HG02840 (cell line): ENCODE data around the gene TECPR2.

ENCODE experiments used
- ATAC-seq: cut with Tn5 transposase; IDR thresholded peaks from one replicate; pipeline ENCODE4 v1.9.1; 2021; ENCODE audit warnings: mild to moderate bottlenecking, moderate library complexity, moderate number of reproducible peaks; ENCODE audit not compliant: unreplicated experiment, low FRiP score

Gene TECPR2

DNA sequence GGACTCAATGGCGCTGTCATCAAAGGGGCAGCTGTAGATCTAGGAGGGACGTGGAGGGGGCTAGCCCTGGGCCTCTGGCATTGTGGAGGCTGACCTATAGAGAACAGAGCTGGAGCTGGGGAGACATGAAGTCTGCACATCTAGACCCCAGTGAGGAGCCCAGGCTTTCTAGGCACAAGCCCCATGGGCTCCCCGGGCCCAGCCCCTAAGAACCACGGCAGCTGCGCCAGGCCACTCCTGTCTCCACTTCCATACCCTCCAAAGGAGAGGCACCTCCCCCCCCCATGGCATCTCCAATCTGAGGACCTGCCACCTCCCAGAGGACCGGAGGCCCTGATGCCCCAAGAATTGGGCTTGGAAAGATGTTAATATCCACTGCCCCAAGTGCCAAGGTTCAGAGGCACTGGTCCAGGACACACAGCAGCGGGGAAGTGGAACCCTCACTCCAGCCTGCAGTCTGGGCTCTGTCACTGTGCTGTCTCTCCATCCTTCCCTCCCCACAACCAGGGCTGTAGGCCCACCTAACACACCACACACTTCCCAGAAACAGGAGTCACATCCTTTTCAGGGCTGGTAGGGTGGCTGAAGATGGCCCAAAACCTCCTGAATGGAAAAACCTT, 142.4 kb downstream of the TECPR2 start:
- no peak for ATAC-seq

DNA sequence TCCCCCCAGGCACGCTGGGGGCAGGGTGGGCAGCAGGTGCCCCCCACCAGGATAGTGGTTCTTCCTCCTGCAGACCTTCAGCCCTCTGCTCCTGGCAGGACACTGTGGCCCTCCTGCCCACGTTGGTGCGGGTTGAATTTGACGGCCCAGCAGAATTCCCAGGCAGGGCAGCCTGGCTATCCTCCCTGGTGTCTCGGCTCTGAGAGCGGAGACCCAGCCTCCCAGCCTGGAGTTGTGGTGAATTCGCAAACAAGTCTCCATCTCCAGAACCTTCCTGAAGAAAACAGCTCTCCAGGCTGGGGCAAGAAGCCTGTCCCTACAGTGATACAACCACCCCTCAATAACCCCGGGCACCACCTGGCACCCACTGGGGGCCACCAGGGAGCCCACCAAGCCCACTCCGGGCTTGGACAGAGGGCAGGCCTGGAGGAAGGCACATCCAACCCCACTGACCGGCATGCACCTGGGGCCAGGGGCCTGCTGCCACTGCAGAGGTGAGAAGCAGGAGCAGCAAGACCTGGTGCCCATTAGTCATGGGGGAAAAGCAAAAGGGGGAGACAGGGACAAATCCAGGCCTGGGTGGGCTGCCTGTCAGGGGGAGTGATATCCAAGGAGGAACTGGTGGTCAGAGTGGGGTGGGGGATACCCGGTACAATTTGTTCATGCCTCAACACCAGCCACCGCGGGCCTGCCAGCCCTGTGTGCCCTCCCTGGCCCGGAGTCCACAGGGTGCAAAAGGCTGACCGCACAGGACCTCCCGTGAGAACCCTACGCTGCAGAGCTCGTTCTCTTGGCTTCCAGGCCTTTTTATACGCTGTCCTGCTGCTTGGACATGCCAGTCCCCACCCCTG, 143.3 kb downstream of the TECPR2 start:
- no peak for ATAC-seq

DNA sequence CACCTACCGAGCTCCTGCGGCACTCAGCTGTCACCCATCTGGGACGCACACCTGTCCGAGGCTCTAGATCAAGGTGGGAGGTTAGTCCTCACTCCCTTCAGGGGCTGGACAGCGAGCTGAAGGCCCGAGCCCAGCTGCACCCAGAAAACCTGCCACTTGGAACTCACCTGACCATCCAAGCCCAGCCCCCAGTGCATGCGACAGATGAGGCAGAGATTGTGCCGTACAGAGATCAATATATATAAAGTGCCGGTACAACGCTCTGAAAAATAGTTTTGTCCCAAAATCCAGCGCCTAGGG, 143.8 kb downstream of the TECPR2 start:
- no peak for ATAC-seq

DNA sequence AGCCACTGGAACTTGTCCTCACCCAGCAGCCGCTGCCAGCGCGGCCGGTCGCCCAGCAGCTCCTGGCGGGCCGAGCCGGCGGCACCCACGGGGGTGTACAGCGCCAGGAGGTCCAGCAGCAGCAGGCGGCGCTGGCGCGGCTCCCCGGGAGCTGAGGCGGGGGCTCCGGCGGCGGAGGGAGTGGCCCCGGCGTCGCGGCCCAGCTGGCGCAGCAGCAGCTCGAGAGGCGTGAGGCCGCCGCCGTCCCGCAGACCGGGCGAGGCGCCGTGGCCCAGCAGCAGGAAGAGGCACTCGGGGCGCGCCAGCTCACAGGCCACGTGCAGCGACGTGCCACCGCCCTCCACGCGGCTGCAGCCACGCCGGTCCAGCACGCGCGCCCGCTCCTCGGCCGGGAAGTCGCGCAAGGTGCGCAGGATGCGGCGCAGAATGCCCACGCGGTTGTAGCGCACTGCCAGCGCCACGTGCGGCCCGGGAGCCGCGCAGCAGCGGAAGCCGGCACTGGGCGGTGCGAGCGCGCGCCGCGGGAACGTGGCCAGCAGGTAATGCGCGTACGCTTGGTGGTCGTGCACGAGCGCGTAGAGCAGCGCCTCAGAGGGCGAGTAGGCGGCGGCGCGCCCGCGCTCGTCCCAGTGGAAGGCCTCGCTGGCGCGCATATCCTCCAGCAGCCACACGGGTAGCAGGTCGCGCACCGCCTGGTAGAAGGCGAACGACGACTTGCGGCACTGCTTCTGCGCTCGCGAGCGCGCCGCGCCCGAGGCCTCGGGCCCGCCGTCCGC, 144.5 kb downstream of the TECPR2 start:
- no peak for ATAC-seq

DNA sequence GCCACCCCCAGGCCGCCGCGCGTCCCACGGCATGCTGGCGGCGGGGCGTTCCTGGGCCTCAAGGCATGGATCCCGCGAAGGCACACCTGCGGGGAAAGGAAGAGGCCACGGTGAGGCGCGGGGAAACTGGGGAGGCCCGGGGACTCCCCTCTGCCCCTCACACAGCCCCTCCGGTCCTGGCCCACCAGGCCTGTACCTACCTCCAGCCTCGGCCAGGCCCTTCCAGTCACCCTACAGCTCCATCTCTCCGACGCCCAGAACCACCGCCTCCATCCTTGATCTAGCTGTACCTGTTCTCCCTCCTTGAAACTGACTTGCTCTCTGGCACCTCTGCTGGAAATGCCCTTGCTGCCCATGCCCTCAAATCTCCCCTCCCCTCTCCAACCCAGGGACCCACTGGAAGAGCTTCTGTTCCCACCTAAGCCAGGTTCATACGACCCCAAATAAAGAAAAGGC, 145.1 kb downstream of the TECPR2 start:
- ATAC-seq: no peak

DNA sequence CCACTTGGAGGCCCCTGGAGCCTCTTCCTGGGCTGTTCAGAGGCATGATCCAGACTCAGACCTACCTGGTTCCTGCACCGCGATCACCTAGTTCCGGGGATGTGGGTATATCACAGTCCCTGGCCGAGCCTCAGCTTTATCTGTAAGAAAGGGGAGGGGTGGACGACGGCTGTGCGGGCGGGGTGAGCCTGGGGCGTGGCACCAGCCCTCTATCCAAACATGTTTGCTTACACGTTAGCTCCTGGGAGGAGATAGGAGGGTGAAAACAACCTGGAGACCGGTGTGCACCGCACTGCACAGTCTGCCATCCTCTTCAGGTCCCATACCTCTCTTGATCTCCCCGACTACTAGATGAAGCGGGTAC, 145.7 kb downstream of the TECPR2 start:
- no peak for ATAC-seq

DNA sequence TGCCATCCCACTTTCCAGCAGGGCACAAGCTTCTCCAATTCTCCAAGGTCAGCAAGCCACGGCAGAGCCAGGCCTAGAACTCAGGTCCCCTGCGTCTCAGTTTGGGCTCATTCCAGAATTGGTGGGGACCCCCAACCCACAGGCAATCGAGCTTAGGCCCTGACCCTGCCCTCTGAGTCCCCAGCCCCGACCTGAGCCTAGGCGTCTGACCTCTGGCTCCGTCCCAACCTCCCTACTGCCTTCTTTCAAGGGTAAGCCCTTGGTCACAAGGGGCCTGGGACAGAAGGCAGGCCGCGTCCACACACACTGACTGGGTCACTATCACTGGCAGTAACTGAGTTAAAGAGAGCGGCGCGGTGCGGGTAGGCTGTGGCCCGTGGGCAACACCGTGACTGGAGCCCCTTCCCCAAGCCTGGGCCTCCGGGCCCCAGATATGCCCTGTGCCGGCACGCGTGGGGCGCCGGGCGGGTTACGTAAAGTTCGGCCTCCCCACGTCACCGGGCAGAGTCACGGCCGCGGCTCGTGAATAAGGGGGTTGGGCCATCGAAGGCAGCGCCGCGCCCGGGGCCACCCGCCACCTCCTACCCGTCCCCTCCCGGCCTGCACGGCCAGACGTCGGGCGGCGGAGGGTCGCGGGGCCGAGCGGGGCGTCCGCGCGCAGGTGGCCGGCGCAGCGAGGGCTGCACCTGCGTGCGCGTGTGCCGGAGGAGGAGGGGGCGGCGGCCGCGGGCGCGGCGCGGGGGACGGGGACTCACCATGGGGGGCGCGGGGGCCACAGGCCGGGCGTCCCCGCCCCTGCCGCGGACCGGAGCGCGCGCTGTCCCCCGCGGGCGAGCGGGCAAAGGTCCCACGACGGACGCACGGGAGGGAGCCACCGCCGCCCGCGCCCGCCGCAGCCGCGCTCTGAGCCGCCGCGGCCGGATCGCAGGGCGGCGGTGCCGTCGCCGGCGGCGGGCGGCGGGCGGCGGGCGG, 146.3 kb downstream of the TECPR2 start:
- ATAC-seq: peak; percentile 4

DNA sequence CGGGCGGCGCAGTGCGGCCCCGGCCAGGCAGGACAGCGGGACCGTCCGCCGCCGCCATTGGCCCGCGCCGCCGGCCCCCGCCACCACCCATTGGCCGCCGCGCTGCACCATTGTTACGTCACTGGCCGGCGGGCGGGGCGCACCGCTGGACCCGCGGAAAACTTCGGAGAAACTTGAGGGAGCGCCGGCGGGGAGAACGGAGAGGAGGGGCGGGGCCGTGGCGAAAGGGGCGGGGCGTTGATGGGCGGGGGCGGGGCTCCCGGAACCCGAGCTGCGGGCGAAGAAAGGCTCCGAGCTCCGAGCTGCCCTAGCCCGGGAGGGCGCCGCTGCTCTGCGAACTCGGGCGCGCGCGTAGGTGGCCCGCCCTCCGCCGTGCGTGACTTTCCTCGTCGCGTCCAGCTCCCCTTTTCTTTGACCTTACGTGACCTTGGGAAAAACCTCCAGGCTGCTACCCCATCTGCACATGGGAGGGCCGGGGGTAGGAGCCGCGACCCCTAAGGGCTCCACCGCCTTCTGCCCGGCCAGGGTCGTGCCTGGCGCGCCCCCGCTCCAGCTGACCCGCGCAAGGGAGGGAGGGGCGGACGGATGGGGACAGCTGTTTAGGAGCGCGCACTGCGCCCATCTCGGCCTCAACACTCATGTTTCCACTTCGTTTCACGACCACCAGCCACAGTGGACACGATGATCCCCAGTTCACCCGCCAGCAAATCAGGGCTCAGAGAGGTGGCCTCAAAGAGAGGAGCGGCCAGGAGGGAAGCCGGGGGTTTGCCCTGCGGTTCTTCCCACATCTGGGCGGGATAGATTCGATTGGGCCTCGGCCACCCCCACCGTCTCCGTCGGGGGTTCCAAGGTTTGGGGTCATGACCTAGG, 147.2 kb downstream of the TECPR2 start, which contains the start of gene ANKRD9:
TSS of gene ANKRD9 (minus strand) at position 31 of the 870 bp plus-strand sequence. CDS start 1,887 bp downstream, outside the sequence.
- ATAC-seq: peak; percentile 62

DNA sequence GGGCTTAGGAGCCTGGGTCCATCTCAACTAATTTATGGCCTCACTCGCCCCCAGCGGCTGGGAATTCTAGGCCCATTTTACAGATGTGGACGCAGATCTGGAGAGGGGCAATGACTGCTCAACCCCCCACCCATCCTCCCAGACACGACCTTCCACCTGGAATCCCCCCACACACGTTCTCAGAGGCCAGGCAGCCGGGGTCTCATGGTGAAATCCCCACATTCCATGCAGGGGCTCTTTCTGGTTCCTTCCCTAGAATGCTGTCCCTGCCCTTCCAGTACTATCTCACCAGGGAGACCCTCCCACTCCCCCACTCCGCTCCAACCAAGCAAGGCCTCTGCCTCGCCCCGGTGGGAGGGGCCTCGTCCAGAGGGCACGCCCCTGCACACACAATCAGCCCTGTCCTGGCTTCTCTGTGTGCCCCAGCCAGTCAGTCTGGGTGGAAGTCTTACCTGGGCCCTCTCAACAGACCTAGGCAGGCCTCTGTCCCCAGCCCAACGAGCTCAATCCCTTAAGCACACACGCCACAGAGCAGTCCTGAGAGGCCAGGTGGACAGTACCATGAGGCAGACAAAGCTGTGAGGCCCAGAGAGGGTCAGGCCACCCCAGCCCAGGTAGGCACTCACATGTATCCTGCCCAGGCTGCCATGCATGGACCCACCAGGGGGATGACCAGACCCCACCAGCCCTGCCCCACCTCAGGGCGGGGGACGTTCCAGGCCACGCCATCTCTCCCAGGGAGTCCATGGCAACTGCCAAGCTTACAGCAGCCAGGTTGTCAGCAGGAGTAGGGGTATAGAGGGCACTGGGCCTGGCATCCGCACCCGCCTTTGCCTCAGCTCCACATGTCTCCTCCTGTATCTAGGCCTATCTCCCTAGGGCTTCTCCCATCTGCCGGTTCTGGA, 148.1 kb downstream of the TECPR2 start:
- no peak for ATAC-seq

DNA sequence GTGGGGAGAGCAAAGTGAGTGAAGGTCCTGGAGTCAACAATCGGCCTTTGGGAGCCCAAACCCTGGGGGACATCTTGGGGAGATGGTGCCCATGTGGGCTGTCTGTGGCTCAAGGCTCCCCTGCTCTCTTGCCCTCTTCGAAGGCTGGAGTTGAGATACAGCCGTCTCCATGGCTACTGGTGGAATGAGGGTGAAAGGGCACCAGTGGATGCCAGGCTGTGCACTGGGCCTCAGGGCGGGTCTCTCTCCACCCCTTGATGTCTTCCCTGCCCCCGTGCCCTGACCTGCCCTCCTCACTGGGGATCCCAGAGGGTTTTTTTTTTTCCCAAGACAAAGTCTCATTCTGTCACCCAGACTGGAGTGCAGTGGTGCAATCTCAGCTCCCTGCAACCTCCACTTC, 148.8 kb downstream of the TECPR2 start:
- no peak for ATAC-seq

DNA sequence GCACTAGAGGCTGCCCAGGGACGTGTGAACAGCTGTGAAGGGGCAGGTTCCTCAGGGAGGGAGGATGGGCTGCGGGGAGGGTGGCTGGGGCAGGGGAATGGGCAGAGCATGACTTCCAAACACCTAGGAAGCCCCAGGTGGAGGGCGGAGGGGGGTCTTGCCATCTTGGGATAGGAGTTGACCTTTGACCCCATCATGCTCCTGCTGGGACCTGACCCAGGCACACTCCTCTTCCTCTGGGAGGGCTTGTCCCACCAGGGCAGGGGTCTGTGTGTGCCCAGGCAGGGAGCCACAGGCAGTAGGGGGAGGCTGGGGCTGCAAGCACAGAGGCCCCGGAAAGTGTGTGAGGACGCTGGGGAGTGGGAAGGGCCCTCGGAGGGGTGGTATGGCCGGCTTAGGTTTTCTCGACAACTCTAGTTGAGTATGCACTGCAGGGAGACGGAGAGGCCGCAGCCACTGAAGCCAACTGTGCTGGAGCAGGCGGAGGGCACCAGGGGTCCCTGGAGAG, 150.1 kb downstream of the TECPR2 start:
- ATAC-seq: no peak

DNA sequence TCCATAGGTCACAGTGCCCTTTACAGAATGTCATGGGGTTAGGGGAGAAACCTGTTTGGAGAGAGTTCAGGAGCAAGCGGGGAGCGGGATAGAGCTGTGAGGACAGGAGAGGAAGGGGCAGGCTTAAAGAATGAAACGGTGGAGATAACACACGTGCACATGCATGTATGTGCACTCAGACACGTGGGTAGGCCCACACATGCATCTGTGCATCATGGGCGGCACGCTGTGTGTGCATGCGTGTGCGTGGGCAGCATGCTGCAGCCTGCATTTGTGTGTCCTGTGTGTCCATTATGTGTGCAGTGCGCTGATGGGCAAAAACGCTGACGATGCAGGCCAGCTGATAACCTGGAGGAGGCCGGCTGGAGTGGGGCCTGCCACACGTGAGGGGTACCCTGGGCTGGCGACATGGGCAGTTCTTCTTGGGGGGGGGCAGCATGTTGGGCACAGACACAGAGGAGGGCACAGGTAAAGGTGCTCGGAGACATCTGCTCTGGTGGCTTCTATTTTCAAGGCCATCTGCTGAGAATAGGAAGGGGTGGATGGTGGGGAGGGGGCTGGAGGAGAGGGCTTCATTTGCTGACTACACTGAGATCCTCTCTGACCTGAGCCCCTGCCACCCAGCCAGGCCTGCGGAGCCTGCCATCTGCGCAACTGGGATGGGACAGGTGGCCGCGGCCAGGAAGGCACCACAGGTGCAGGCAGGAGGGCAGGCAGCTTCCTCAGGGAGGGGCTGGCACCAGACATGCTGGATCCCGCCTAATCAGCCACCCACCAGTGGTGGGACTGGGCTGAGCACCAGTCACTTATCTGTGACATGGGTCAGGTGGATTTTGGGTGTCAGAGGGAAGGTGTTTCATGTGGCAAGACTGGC, 151.4 kb downstream of the TECPR2 start:
- ATAC-seq: no peak

DNA sequence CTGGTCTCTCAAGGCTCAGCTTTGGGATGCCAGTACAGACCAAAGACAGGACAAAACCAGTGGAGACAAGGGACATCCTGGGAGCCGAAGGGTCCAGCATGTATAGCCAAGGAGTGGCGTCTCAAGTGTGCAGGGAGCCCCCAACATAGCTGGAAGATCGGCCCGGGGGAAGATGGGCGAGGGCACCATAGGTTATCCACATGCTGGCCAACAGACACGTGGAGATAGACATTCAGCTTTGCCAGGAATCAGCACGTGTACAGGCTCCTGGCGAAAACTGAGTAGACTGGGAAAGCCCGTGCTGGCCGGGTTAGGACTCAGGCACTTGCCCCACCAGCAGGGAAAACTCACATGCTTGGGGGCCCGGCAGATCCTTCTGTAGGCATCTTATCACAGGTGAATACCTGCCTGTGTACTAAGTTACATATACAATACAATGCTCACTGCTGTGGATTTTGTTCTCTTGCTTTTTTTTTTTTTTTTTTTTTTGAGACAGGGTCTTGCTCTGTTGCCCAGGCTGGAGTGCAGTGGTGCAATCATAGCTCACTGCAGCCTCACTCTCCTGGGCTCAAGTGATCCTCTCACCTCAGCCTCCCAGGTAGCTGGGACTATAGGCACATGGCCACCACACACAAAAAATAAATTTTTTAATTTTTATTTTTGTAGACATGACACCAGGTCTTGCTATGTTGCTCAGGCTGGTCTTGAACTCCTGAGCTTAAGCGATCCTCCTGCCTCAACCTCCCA, 152.4 kb downstream of the TECPR2 start:
- ATAC-seq: no peak

DNA sequence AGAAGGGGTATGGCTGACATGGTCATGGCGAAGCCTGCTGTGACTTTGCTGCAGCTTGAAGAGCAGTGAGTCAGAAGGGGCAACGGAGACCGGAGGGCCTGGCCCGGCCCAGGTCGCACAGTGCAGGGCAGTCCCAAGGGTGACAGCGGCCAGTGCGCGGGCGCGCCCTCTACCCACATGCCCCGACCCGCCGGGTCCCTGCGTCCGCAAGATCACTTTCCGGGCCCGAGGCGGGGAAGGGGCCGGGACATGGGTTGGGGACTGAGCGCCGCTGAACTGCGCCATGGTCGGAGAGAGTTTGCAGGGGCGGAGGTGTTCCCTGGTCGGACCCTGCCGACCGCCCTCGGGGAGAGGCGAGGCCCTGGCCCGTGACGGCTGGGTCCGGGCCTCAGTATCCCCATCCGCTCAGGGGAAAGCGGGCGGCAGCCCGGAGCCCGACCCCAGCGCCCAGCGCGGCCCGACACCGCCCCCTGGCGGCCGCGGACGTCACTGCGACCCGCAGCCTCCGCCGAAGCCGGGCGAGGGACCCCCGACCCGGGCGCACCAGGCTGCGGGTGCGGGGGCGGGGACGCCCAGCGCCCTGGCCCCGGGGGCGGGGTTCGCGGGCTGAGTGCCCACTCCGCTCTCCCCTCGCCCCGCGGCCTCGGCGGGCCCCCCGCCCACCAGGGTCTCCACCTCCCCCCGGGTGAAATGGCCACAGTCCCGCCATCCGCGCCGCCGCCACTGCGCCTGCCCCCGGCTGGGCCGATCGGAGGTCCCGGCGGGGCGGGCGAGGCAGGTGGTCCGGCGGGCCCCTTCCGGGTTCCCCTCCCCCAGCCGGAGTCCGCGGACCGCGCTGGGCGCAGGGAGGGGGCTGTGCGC, 154.0 kb downstream of the TECPR2 start:
- no peak for ATAC-seq

DNA sequence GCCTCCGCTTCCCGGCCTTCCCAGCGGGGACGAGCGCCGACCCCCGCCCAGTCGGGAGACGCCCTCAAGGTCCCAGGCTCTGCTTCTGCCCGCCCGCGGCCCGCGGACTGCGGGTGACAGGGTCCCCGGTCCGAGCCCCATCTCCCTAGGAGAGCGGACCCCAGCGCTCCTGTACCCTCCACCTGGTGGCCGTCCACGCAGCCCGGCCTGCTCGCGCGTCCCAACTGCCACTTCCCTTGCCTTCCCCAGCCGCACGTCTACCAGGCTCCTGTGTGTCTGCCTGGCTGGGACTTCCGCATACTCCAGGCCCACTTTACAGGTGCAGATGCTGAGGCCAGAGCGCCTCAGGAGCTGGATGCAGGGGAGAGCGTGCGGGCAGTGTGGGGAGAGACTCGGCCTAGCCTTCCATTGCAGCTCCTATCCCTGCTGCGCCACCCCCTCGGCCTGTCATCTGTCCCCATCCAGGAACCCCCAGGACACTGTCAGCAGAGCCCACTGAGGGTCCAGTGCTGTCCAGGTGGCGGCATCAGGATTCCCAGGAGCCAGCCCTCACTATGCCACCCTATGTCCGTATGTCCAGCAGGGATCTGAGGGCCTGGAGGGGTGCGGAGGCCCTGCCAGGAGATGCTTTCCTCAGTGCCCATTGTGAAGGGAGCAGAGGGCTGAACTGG, 154.8 kb downstream of the TECPR2 start:
- ATAC-seq: no peak
